Skeletal muscle satellite cell (primary cell): Measurements from ENCODE around the gene POLD4. TPM values are rescaled to one million over a fixed set of nuclear protein-coding genes. Genes with fewer than 3 reads are reported as not detected.
A peak's percentile ranks its signal among the peaks of the same experiment; 100 is the strongest.
"Not testable (repeated sequence)": the region's sequence is repeated elsewhere in the genome, so short reads cannot be mapped to it uniquely, and the experiment has no call there.

Experiments used
- H3K27me3 ChIP-seq: 2 replicates; pipeline ENCODE4 v1.7.0; 2013; ENCODE audit warnings: low read length; ENCODE audit not compliant: control insufficient read depth, insufficient read depth
- H3K36me3 ChIP-seq: 2 replicates; pipeline ENCODE4 v1.7.0; 2013; ENCODE audit warnings: mild to moderate bottlenecking, control low read depth, low read length; ENCODE audit not compliant: insufficient read depth
- H3K4me1 ChIP-seq: 2 replicates; pipeline ENCODE4 v1.7.0; 2013; ENCODE audit warnings: low read length; ENCODE audit not compliant: control insufficient read depth, insufficient read depth
- H3K4me2 ChIP-seq: 2 replicates; pipeline ENCODE4 v1.7.0; 2013; ENCODE audit warnings: mild to moderate bottlenecking, low read length
- H3K4me3 ChIP-seq: 2 replicates; pipeline ENCODE4 v1.7.0; 2013; ENCODE audit warnings: low read length
- H3K9ac ChIP-seq: 2 replicates; pipeline ENCODE4 v1.7.0; 2013; ENCODE audit warnings: mild to moderate bottlenecking, low read depth, low read length, moderate library complexity
- H3K9me3 ChIP-seq: replicated peaks from 2 replicates; pipeline ENCODE4 v1.7.0; 2013; ENCODE audit warnings: mild to moderate bottlenecking, control low read depth, low read length
- total RNA-seq: library from RNA; depleted of rRNA; stranded (reverse); fragments of >200 nt; gene quantifications from 2 replicates; pipeline ENCODE4 v1.2.3, GENCODE V29; 2012; rRNA removed

Gene POLD4
- total RNA-seq = 62.0 and 85.7 TPM in 2 replicates

DNA sequence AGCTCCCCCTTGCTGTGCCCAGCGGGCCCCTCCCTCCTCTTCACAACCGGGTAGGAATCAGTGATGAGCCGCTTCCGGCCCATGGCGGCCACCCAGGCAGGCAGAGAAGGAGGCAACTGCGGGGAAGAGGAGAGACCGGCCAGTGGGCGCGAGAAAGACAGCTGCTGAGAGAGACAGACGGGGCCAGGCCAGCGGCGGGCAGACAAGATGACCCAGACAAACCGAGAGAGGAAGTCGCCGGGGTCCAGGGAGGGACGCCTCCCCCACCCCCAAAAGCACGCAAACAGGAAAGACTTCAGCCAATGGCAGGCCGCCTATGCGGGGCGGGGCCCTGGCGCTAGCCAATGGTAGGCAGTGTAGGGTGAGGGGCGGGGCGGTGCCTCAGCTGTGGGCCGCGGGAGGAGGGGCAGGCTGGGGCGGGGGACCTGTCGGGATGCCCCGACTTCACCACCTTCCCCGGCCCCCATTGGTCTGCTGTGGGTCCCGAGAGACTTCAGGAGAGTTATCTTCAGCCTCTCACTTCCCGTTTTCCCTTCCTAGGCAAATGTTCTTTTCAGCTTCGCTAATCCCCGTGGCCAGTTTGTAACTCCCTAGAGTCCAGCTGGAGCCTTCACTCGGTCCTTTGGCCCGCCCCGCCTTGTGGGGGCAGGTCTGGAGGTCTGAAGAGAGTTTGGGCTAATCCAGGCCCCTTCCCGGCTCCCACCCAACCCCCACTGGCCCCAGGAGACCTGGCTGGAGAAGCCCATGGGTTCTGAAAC, at the start of gene POLD4:
TSS of gene POLD4 (minus strand) at position 230 of the 758 bp plus-strand sequence. CDS start at position 83, 147 bp downstream.
- no peaks in the 10 kb centered on the region for H3K27me3 ChIP-seq
- H3K9me3 ChIP-seq = no peaks in the 10 kb centered on the region
- peak within 1 kb of the TSS; percentile 97 for H3K4me2 ChIP-seq
- H3K4me3 ChIP-seq = peak within 1 kb of the TSS; percentile 83
- H3K4me1 ChIP-seq = peaks cover 62% of the 10 kb centered on the region
- H3K36me3 ChIP-seq = peaks cover 5% of the 10 kb centered on the region
- peak within 1 kb of the TSS; percentile 99 for H3K9ac ChIP-seq

DNA sequence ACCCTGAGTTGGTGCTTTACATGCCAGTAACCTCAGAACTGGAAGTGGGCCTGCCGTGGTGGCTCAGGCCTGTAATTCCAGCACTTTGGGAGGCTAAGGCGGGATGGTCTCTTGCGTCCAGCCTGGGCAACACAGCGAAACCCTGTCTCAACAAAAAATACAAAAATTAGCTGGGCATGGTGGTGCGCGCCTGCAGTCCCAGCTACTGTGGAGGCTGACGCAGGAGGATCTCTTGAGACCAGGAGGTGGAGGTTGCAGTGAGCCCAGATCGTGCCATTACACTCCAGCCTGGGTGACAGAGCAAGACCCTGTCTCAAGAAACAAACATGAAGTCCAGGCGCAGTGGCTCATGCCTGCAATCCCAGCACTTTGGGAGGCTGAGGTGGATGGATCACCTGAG, 49.7 kb upstream of the POLD4 start:
- H3K27me3 ChIP-seq, H3K4me2 ChIP-seq, H3K4me3 ChIP-seq, H3K9me3 ChIP-seq, H3K9ac ChIP-seq: not testable (repeated sequence)
- Histone ChIP-seq H3K4me1 (peaks cover 21% of the 10 kb centered on the region), H3K36me3 (peaks cover 23% of the 10 kb centered on the region)

DNA sequence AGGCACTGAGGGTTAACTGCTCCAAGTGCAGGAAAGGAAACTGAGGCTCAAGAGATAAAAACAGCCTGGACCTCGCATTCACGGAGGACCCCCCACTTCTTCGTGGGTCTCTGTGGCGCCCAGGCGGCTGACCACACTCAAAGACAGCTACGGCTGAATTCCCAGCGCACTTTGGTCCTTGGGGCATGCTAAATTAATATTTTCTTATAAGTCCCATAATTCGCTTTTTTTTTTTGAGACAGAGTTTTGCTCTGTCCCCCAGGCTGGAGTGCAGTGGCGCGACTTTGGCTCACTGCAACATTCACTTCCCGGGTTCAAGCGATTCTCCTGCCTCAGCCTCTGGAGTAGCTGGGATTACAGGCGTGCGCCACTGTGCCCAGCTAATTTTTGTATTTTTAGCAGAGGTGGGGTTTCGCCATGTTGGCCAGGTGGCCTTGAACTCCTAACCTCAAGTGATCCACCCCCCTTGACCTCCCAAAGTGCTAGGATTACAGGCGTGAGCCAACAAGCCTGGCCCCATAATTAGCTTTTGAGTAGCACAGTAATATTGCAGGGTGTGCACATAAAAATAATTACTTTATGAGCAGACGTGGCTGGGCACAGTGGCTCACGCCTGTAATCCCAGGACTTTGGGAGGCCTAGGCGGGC, 49.0 kb upstream of the POLD4 start:
- Histone ChIP-seq H3K4me1 (peaks cover 21% of the 10 kb centered on the region), H3K4me3 (peak overlapping the region; percentile 61), H3K4me2 (peak overlapping the region; percentile 88), H3K36me3 (peaks cover 31% of the 10 kb centered on the region), H3K9ac (peak overlapping the region; percentile 77)
- H3K9me3 ChIP-seq, H3K27me3 ChIP-seq: not testable (repeated sequence)

DNA sequence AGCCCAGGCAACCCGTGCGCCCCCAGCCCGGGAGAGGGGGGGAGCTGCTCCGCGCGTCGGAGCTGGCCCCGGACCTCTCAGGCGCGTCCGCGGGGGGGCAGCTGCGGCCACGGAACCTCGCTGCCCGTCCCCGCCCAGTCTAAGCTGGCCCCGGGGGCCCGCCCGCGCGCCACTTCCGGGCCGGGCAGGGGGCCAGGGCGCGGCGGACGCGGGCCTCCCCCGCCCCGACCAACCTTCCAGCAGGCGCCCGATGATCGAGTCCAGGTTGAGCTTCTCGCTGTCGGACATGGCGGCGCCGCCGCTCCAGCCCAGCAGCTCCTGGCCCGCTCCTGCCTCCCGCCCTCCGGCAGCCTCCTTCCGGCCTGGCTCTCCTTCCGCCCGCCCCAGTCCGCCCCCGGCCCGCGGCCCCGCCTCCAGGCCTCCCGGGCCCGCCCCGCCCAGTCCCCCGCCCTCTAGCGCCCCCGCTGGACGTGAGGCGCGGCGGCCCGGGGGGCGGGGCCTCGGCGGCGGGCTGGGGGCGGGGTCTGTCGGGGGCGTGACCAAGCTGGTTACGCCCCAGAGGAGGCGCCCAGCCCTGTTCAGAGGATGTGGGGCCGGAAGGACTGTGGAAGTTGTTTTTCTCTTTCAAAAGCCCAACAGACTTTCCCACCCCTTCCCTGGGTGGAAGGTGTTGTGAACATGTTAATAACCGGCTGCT, 48.3 kb upstream of the POLD4 start, which contains the start of gene PPP1CA:
TSS of gene PPP1CA (minus strand) at position 364 of the 697 bp plus-strand sequence. CDS start at position 288, 76 bp downstream.
- peak within 1 kb of the TSS; percentile 97 for H3K4me3 ChIP-seq
- peaks cover 32% of the 10 kb centered on the region for H3K36me3 ChIP-seq
- peaks cover 21% of the 10 kb centered on the region for H3K4me1 ChIP-seq
- H3K4me2 ChIP-seq = peak within 1 kb of the TSS; percentile 88
- no peaks in the 10 kb centered on the region for H3K9me3 ChIP-seq
- H3K9ac ChIP-seq = peak within 1 kb of the TSS; percentile 98
- H3K27me3 ChIP-seq = no peaks in the 10 kb centered on the region

DNA sequence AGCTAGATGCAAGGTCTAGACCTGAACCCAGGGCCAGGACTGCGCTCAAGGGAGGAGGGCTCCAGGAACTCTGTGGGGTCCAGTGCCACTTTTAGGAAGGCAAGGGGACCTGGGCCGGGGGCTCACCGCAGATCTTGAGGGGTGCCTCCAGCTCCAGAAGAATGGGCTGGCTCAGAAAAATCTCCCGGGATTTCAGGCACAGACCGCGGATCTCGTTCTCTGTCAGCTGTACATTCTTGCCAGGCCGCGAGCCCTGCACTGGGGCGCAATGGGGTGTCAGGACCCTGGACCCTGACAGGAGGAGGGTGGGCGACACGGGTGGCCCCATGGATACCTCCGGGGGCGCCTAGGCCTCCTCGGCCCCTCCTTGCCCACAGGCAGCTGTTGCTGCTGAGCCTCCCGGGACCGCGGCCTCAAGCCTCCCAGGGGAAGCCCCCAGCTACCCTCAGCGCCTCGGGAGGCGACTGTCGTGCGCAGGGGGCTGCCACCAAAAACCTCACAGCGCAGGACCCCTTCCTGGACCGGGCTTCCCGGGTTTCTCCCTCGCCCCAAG, 47.7 kb upstream of the POLD4 start:
- H3K4me1 ChIP-seq = peaks cover 21% of the 10 kb centered on the region
- no peaks in the 10 kb centered on the region for H3K27me3 ChIP-seq
- H3K4me2 ChIP-seq = peak overlapping the region; percentile 88
- H3K36me3 ChIP-seq = peaks cover 35% of the 10 kb centered on the region
- no peaks in the 10 kb centered on the region for H3K9me3 ChIP-seq
- H3K9ac ChIP-seq = peak overlapping the region; percentile 98
- H3K4me3 ChIP-seq = peak overlapping the region; percentile 97

DNA sequence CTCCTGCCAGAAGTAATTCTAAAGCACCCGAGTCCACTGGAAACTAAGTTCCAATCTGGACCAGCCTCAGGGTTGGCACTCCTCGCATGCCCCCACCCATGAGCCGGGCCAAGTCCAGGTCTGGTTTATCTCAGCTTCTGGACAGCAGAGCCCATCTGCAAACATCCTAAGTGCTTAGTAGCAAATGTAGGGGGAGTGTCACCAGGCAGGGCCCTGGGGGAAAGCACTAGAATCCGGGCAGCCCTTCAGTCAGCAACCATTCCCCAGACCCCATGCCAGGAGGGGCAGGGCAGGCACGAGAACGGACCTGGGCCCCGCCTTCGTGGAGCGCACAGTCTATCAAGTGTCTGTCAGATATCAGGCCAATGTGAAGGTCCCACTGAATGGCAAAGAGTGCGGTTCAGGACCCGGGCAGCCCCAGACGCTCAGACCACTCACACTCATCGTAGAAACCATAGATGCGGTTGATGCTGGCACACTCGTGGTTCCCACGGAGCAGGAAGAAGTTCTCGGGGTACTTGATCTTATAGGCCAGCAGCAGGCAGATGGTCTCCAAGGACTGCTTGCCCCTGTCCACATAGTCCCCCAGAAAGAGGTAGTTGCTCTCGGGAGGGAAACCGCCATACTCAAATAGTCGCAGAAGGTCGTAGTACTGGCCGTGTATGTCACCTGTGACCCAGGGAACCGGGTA, 47.0 kb upstream of the POLD4 start:
- H3K4me1 ChIP-seq = peaks cover 21% of the 10 kb centered on the region
- peak overlapping the region; percentile 97 for H3K4me3 ChIP-seq
- H3K9me3 ChIP-seq = no peaks in the 10 kb centered on the region
- no peaks in the 10 kb centered on the region for H3K27me3 ChIP-seq
- peaks cover 41% of the 10 kb centered on the region for H3K36me3 ChIP-seq
- peak overlapping the region; percentile 98 for H3K9ac ChIP-seq
- peak overlapping the region; percentile 88 for H3K4me2 ChIP-seq

DNA sequence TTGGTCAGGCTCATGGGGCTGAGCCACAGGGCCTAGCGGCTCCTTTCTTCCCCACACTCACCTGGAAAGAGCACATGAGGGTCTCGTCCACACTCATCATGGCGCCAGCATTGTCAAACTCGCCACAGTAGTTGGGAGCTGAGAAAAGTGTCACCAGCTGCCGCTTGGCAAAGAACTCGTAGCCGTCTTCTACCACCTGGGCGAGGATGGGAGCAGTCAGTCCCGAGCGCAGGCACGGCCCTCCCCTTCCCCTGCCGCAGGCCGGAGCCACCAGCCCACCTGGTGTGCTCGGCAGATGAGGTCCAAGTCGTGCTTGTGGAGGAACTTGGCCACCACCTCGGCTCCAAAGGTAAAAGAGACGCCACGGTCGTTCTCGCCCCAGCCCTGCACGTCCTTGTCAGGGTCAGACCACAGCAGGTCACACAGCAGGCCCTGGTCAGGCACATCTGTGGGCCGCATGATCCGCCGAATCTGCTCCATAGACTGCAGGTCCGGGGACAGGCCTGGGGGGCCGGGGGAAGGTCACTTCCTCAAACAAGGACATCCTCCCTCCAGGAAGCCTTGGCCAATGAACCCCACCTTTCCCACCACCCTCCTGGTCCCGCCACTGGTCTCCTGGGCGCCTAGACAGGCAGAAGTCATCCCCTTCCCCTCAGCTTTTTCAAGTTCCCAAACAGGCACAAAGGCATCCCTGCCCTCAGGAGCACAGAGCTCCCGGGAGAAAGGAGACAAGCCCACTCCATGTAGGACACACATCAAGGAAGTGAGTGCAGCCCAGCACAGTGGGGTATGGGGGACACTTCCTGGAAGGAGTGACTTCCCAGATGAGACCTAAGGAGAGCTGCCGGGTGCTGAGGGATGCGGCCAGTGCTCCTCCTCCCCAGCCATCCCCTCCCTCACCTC, 45.6 kb upstream of the POLD4 start:
- H3K9ac ChIP-seq = peak overlapping the region; percentile 38
- H3K36me3 ChIP-seq = peaks cover 43% of the 10 kb centered on the region
- H3K4me3 ChIP-seq = peak overlapping the region; percentile 11
- no peaks in the 10 kb centered on the region for H3K9me3 ChIP-seq
- peak overlapping the region; percentile 50 for H3K4me2 ChIP-seq
- no peaks in the 10 kb centered on the region for H3K27me3 ChIP-seq
- peaks cover 12% of the 10 kb centered on the region for H3K4me1 ChIP-seq

DNA sequence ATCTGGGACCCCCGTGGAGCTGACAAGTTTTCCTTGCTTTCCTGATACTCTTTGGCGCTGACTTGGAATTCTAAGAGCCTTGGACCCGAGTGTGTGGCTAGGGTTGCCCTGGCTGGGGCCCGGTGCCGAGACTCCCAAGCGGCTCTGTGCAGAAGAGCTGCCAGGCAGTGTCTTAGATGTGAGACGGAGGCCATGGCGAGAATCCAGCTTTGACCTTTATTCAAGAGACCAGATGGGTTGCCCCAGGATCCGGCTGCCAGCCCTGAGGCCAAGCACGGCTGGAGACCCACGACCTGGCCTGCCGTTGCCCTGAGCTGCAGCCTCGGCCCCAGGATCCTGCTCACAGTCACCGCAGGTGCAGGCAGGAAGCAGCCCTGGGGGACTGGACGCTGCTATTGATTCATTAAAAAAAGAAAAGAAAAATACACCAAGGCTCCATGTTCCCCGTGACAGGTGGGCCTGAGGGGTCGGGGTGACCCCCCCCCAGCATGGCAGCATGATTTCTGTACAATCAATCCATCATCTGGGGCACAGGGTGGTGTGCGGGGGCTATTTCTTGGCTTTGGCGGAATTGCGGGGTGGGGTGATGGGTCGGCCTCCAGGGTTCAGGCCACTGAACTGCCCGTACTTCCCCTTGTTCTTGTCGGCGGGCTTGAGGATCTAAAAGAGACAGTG, 44.8 kb upstream of the POLD4 start:
- Histone ChIP-seq H3K27me3 (no peaks in the 10 kb centered on the region), H3K9ac (no peak overlapping the region), H3K4me1 (peaks cover 12% of the 10 kb centered on the region), H3K36me3 (peaks cover 43% of the 10 kb centered on the region), H3K4me3 (no peak overlapping the region), H3K4me2 (no peak overlapping the region), H3K9me3 (no peaks in the 10 kb centered on the region)

DNA sequence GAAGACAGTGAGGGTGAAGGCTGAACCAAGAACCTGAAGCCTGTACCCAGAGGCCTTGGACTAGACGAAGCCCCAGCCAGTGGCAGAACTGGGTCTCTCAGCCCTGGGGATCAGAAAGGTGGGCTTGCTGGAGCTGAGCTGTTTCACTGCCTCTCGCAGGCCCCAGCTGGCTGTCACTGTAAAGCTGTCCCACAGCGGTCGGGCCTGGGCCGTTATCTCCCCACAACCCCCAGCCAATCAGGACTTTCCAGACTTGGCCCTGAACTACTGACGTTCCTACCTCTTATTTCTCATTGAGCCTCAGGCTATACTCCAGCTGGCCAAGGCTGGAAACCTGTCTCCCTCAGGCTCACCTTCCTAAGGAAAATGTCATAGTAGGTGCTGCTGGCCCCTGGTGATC, 44.2 kb upstream of the POLD4 start:
- no peaks in the 10 kb centered on the region for H3K27me3 ChIP-seq
- peaks cover 43% of the 10 kb centered on the region for H3K36me3 ChIP-seq
- no peak overlapping the region for H3K4me2 ChIP-seq
- H3K4me1 ChIP-seq = peaks cover 15% of the 10 kb centered on the region
- H3K9ac ChIP-seq = no peak overlapping the region
- no peaks in the 10 kb centered on the region for H3K9me3 ChIP-seq
- H3K4me3 ChIP-seq = no peak overlapping the region
